Activated T-cell treated with anti-CD3 and anti-CD28 coated beads, Interleukin-2, amount 50 U/mL, for 48 hours (primary cell): ENCODE data around the gene EML6.
"Not testable (repeated sequence)": the region's sequence is repeated elsewhere in the genome, so short reads cannot be mapped to it uniquely, and the experiment has no call there.

Experiments used
- DNase-seq, 2 experiments: peaks; one replicate each; pipeline ENCODE4 v3.0.0-alpha.2; 2020

EML6 gene

DNA sequence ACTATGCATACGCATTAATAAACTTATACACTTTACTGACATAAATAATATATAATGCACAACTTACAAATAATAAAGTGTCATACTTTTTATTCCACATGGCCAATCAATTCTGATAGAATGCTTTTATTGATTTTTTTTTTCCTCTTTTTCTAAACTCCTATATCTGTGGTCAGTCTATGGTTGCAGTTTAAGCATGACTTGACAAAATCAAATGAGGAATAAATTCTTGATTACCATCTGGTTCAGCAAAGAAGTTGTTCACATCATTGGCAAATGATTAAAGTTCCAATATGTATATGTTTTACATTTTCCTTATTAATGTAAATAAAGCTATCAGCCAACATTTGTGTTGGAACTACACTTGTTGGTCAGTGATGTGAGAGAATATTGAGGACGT is 83.5 kb downstream of the EML6 start:
- no peak for DNase-seq

DNA sequence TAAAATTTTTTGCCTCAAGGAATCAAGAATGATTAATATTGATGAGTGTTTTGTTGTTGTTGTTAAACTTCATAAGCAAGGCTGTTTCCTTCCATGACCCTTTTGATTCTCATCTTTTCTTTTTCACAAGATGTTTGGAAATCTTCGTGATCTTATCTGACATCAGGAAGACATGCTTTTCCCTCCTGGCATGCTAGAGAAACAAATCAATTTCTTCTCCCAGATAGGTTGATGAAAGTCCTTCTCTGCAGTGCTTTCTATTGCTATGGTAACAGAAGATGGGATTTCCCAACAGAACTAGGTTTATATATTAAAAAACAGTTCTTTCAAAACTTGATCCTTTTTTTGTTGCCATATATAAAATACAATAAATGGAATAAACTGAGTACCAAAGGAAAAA is 85.2 kb downstream of the EML6 start:
- DNase-seq, result no peak

DNA sequence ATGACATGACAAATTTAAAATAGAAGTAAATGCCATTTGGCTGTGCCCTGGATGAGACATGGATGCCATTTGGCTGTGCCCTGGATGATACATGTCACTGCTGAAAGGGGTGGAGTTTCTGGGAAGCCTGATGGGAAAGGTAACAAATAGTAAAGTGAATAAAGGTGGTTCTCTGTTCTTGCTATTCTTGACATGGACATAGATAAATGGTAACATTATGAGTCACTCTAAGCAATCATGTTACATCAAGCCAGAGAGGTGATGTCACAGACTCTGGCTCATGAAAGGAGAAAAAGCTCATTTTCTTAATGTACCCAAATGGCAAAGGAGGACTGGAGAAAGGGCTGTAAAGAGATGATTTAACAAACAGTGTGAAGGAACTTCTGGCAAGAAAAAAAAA is 86.4 kb downstream of the EML6 start:
- DNase-seq, result no peak

DNA sequence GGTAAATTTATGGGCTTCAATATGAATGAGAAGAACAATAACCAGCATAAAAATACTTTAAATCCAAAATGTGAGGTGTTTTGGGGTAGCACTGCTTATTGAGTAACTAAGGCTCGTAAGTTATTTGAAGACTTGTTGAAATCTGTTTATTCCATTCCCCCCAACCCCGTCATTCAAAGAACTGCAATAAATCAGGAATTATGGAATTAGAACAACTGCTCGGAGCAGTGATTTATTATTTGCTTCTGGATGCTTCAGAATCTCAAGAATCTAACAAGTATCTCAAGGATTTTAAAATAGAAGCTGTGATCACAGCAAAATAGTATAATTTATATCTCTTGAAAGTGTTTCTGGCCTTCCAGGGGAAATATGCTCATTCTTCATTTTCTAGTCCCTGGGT is 86.8 kb downstream of the EML6 start:
- no peak for DNase-seq

DNA sequence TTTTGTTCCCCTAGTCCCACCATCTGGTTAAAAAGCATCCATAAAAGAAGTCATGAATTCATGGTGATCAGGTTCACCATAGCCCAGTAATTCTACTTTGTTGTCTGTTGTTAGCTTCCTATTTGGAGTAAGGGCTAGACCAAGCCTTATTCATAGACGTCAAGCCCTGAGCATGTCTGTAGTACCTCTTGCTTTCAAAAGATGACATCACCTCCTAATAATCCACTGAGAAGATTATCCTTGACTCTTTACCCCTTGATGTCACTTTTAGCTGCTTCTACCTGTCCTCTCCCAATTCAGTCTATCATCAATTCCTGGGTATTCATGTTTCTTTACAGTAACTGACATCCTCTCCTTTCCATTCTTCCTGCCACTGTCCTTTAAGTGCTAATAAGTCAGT is 90.1 kb downstream of the EML6 start:
- DNase-seq, result no peak

DNA sequence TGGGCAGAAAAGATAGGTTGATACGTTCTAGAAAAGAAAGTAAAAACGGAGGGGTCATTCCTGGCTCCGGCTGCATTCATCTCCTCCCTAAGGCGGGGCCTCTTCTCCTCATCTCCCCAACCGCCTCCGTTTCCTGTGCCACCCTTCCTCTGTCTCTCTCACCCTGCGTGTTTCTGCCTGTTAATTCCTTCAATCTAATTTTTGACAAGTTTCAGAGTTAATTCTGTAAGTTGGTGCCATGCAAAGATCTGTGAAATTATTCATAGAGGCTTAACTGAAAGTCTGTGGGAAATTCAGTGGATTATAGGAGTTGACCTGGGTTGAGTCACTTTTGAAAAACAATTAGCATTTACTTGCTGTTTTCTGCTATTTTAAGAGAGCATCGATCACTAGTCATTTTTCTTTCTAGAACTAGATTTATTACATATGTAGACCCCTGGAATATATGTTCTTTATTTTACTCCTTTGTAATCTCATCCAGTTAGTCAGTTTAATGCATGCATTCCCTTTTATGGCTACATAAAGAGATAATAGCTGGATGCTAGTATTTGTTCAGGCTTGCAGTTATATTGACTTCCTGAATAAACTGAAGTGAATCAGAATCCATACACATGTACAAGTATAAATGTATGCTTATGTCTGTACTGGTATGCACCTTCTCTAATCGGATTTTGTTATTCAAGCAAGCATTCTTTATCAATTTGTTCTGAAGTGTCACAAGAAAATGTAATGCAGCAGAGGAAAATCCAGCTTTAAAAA is 91.1 kb downstream of the EML6 start:
- DNase-seq, result no peak

DNA sequence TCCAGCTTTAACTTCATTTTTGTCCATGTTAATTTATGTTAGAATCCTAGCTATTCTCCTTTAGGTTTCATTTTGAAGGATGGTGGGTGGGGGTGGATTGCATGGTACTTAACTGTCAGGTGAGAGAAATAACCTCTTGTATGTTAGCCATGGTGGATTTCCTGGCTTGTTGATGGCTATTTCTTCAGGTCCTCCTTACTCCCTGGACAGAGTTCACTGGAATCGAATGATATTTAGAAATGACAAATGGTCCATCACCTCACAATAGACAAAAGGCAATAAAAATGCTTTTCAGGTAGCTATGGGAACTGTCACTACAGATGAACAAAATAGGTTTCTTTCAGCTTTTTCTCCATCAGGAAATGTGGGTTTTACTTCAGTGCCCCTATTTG is 91.7 kb downstream of the EML6 start:
- no peak for DNase-seq

DNA sequence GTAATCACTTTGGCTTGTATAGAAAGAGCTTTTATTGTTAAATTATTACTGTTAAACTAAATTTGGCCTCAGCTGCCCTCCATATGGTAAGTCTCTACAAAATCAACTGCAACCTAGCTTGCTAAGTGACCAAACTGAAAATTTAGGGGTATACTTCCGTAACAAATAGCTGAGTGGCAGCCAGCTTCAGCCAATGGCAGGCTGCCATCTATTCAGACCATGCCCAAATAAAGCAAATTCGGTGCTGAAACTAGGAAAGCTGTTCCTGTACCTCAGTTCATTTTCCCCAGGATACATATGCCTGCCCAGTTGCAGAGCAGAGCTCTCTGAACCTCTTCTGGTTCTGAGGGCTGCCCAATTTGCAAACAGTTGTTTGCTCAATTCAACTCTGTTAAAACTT is 94.8 kb downstream of the EML6 start:
- DNase-seq, result no peak

DNA sequence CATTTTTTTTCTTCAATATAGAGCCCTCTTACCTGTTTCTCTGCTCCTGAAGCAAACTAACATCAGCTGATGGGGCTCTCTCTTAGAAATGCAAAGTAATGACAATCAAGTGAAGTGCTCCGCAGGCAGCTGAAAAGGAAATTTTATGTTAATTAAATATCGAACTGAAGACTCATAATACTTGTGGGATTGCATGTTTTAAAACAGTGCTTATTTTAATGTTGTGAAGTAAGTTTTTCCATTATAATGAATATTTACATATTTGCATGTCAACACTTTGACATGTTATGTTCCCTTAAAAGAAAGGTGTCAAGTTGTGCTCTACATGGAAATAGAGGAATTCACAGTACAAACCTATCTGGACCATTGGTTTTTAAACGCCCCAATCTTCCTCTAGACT is 97.1 kb downstream of the EML6 start:
- DNase-seq, result no peak

DNA sequence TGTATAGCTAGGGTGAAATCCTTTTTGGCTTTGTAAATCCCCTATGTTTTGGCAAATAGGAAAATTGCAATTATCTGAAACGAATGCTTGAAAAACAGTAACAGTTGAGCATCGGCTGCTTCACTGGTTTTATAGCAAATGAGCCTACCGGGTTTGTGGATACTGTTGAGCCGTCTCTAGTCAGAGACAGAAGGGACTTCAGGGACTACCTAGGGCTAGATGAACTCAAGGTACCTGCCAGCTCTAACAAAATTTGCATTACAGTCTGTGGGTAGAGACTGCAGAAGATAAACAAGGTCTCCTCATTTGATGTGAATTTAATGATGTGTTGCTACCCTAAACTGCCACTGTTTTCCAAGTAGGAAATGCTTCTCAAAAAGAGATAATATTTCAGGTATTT is 101.1 kb downstream of the EML6 start:
- no peak for DNase-seq

DNA sequence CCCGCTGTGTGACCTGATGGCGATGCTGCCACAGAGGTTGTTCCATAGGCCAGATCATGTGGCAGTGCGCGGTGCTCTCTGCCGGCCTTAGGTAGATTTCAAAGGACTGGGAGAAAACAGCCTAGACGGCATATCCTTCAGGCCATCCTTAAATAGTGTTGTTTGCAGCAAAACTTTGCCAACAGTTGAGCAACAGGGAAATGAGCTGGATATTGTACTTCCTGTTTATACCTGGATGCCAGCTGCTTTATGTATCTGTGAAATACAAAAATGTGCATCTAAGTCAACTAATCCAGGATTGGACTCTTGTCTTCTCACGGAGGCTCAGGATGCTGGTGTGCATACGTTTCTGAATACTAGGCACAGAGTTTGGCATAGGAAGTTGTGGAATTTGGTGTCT is 107.1 kb downstream of the EML6 start:
- DNase-seq, result no peak

DNA sequence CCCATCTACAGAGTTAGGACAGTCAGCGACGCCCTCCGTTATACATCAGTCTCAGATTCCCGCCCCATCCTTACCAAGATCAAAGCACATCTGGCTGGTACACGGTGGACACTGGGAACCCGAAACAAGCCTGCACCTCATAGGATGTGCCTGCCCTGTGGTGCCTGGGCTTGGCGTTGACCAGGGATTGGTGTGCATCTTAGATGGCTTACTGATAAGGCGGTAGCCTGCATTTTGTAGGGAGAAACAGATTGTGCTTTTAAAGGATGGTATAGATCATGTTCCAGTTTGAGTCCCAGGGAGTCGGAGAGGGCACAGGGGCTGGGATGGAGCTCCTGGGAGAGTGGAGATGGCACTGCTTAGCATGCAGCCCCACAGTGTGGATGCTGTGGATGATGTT is 108.0 kb downstream of the EML6 start:
- no peak for DNase-seq

DNA sequence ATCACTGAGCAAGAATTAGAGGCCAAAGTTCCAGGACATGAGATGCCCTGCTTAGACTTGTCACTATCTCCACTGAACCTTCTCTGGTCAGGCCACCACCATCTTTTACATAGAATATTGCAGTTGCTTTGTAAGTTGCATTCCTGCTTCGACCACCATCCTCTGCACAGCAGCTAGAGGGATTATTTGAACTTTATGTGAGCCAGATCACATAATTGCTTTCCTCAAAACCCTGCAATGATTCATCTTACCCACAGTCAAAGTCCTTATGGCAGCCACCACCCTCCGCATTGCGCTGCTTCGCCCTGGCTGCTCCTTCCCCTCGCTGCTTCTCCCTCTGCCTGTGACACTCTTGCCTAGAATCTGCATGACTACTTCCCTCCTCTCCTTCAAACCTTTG is 111.3 kb downstream of the EML6 start:
- no peak for DNase-seq

DNA sequence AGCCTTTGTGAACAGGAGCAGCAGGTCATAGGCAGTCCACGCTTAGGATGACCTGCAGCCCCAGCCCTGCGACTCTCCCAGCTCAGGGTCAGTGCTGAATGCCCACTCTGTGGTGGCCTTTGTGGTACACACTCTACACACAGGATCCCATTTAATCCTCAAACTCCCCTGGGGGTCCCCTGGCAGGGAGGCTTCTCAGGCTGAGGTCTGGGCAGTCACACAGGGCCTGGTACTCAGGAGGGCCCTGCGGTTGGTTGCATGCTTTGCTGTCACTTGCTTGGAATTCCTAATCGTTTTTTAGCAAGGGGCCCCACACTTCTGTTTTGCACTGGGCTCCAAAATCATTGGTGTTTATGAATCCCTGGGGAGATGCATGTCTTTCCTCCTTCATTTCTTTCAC is 113.0 kb downstream of the EML6 start:
- DNase-seq, result no peak

DNA sequence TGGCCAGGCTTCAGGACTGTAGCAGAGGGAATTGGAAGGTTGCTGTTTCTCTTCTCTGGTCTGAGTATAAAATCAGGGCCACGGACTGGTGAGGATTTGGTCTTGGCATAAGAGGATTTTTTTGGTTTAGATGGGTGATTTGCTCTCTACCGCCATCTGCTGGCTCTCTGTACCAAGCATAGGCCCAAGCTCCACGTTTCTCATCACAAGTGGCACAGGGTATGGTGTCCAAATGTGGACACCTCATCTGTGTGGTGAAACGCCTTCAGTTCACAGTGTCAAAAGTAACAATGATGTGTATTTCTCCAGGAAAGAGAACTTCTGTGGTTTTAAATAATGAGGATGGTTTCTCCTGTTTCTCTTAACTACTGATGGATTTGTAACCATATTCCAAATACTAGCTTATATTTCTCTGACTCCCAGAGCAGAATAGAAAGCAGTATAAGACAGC is 115.1 kb downstream of the EML6 start:
- DNase-seq, result peak; percentile 74 to 76

DNA sequence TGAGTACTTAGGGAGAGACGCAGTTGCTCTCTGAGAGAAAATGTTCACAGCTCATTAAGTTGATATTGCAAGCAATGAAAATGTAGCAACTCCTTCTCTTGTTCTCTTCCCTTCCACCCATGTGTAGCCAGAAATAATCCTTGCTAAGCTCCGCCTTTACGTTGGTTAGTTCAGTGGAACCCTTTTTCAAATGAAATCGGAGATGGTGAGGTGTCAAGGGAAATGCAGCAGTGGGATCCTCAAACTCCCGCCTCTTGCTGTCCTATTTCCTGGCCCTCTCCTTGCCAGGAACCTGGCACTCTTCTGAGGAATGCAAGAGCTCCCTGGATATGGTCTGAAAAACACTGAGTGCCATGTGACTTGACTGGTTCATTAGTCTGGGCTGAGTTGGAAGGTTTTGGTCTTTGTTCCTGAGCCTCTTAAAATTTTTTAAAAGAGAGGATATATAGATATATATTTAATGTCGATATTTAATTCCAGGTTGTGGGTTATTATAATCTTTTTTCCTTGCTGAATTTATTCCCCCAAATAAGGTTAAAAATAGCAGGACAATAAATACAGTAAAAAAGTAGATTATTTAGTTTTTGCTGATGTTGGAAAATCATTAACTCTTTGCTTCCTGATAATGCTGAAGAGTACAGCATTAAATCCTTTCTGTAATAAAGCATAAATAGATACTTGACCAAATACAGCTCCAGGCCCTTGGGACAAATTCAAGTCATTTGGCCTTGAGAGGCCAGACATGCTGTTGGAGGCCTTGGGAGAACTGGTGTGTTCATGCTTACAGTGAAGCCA is 116.2 kb downstream of the EML6 start:
- no peak for DNase-seq

DNA sequence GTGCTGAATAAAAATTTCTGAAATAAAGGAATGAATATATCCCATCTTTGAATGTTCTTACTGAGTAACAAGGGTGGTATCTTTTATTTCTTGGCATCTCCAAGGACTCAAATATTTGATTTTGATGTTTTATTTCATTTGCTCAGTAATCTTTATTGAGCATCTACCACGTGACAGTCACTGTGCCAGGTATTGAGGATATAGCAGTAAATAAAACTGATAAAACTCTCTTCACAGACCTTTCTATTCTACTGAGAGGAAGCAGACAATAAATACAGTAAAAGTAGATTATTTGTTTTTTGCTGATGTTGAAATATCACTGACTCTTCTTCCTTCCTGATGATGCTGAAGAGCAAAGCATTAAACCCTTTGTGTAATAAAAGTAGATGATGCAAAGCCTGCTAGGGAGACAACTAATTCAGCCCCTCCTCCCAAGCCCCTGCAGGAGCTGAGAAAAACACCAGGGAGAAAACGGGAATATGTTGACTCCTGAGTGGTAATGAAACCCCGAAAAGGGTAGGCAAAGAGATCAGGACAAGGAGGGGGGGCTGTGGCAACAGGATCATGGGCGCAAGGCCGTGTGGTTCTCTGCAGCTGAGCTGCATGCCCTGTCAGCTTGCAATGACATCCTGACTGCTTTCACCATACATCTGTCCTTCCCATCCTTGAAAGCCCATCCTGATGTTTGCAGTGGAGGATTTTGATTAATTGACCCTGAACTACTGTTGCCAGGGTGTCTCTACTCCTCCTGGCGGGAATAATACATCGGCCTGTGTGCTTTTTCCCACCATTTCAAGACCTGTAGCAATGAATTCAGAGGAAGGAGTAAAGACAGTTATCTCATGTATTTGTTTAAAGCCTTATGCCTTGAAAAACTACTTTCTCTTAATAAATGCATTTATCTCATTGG is 117.4 kb downstream of the EML6 start:
- no peak for DNase-seq

DNA sequence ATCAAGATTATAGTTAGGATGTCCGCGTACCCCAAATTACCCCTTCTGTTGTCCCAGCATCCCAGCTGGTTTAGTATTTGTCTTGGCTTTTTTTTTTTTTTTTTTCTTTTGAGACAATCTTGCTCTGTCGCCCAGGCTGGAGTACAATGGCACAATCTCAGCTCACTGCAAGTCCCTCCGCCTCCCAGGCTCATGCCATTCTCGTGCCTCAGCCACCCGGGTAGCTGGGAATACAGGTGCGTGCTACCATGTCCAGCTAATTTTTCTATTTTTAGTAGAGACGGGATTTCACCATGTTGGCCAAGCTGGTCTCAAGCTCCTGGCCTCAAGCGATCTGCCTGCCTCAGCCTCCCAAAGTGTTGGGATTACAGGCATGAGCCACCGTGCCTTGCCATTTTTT is 118.0 kb downstream of the EML6 start:
- DNase-seq, result not testable (repeated sequence)

DNA sequence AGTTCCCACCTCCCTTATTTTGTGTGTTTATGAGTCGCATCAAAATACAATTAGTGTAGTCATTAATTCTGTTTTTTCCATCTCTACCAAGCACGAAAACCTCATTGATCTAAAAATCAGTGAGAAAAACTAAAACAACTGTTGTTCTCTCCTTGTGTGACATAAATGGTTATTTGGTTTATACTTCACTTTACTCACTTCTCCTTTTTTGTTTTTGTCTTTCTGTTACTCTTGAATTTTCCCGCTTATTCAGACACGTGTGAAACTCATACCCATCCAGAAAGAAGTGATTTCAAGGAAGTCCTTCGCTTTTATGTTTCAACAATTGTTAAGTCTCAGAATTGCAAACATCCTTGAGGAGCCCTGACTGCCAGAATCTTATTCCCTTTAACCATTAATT is 121.6 kb downstream of the EML6 start:
- DNase-seq, result no peak

DNA sequence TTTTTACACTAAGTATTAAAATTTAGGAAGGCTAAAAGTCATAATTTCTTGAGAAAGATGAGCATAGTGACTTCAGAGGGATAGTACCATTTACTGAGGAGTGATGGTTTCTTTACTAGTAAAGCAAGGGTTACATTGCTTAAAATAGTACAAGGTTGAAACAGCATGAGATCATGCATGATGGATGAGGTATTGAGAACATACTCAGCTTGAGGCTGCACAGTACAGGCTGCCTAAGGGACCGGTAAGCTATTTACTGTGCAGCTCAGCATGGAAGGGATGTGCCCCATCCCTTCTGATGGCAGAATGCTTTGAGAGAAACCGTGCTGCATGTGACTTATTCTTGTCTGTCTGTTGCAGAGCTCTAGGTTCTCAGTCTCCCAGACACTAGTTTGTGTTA is 122.1 kb downstream of the EML6 start:
- DNase-seq, result no peak

DNA sequence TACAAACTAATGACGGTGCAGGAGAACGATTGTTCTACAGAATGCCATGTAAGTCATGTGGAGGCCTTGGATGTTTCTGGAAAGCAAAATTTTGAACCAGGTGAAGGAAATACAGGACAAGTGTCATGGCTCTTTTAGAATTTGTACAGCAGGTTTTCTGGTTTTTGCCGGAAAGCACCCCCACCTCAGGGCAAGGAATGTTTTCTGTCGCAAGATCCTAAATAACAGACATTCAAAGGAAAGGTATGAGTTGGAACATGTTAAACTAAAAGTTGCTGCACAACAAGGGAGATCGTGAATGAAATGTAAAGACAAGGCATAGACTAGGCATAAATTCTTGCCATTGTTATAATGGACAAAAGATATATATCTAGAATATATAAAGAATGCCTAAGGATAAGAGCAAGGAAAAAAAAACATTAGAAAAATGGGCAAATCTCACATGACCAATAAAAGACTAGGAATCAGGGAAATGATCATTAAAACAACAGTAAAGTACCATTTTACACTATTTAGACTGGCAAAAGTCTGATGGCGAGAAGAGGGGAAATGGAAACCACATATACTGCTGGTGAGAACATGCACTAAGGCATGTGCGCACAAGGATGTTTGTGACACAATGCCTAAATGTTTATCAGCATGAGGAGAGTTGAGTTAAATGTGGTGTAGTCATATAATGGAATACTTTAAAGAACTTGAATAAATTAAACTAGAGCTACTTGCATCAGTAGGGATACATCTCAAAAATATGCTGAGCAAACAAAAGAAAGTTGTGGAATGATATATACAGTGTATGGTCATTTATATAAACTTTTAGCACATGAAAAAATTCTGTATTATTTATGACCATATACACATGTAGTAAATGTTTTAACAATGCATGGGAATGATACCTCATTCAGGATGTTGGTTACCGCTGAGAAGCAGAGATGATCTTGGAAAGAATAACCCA is 127.0 kb downstream of the EML6 start:
- no peak for DNase-seq

DNA sequence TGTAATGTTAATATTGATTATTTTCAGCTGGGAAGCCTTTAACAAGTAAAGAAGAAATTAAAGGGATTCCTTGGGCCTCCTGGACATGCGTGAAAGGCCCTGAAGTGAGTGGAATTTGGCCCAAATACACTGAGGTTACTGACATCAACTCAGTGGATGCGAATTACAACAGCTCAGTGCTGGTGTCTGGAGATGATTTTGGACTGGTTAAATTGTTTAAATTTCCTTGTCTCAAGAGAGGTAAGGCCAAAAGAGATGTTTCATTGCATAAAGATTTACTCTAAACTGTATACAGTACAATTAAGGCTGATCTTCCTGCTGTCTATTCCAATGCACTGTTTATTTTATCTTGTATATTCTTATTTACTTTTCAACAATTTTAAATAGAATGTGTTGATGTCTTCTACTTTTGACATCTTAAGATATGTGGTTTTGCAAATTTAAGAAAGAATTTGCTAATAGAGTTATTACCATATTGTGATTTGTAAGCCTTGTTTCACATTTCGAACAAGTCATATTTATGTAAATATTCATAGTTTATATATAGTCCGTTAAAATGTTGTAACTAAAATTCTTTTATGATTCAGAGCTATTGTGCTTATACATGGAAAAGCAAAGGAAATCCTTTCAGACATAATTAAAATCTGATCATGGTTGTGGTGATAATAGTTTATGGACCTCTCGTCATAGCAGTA is 130.3 kb downstream of the EML6 start:
- no peak for DNase-seq
